ENCODE measurements around the gene GABRB2.
"Not testable (repeated sequence)": the region's sequence is repeated elsewhere in the genome, so short reads cannot be mapped to it uniquely, and the experiment has no call there.

Gene GABRB2

DNA sequence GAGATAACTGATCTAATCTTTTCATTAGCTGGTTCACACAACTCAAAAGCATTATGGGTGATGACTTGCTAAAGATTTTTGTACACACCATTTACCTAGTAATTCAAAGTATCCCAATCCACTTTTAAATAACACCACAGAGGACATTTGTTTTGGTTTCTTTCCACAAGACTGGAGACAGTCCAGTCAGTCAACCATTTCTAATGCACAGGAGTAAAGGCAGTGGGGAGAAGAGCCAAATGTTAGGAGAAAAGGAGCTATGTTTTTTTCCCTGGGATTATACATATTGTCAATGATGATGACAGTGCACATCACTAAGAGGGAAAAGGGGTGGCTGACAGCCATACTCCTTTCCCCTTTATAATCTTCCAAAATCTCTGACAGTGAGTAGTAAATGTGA is 240.9 kb downstream of the GABRB2 start:
- no peak for DNase-seq (ENCODE audit: low read depth in 1 of 2, low spot score in 1 of 2)

- DNase-seq (ENCODE audit: low read depth in 1 of 2, low spot score in 1 of 2): no peak
These were observed 244.0 kb downstream of the GABRB2 start for GRCh38 chr5:161302559-161302958.

DNA sequence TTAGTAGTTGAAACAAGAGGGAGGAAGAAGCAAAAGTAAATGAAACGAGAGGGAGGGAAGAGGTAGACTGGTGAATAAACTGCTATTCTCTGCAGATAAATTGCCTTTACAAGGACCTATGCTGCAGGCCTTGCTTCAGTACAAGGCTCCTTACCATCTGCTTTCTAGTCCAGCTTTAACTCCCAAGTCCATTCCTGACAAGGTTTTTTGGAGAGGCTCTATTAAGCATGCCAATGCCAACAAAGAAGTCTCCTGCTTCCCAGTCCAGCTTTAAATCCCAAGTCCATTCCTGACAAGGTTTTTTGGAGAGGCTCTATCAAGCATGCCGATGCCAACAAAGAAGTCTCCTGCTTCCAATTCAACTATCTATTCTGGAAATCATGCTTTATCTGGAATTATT is 244.9 kb downstream of the GABRB2 start:
- DNase-seq (ENCODE audit: low read depth in 1 of 2, low spot score in 1 of 2): no peak

DNA sequence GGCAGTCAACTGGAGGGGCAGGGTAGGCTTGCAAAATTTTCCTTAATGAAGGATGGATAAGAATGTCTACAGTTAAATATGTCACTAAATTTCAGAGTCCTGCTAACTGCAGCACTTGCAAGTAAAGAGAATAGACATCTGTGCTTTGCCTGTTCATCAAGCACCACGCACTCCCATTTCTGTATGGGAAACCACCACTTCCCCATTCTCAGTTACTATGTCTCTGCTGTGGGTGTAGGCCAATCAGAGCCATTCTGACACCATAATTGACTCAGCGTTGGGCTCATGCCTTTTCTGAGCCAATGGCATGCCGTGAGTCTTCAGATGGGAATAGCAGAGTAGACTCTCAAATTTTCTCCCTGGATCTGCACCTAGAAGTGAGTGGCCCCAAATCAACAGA is 247.5 kb downstream of the GABRB2 start:
- no peak for DNase-seq (ENCODE audit: low read depth in 1 of 2, low spot score in 1 of 2)

DNA sequence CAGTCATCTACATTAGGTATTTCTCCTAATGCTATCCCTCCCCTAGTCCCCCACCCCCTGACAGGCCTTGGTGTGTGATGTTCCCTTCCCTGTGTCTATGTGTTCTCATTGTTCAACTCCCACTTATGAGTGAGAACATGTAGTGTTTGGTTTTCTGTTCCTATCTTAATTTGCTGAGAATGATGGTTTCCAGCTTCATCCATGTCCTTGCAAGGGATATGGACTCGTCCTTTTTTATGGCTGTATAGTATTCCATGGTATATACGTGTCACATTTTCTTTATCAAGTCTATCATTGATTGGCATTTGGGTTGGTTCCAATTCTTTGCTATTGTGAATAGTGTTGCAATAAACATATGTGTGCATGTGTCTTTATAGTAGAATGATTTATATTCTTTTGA is 249.1 kb downstream of the GABRB2 start:
- not testable (repeated sequence) for DNase-seq (ENCODE audit: low read depth in 1 of 2, low spot score in 1 of 2)

- no peak for DNase-seq (ENCODE audit: low read depth in 1 of 2, low spot score in 1 of 2)
These were observed 250.7 kb downstream of the GABRB2 start for GRCh38 chr5:161295721-161296250.

DNA sequence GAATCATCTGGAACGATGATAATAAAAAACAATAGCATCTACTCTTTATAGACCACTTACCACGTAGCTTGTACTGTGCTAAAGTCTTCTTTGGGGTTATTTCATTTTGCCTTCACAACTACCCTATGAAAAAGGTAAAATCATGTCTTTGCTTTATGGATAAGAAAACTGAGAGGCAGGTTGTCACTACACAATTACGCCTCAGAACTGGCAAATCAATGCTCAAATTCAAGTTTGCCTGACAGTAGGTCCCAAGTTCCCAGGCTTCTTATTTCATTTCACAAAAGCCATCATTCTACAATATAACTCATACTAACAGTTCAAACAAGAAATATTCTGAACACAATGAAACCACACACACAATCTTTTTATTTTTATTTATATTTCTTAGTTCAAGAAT is 258.5 kb downstream of the GABRB2 start:
- no peak for DNase-seq (ENCODE audit: low read depth in 1 of 2, low spot score in 1 of 2)

- no peak for DNase-seq (ENCODE audit: low read depth in 1 of 2, low spot score in 1 of 2)
These were observed 259.1 kb downstream of the GABRB2 start for GRCh38 chr5:161287436-161287835.

DNA sequence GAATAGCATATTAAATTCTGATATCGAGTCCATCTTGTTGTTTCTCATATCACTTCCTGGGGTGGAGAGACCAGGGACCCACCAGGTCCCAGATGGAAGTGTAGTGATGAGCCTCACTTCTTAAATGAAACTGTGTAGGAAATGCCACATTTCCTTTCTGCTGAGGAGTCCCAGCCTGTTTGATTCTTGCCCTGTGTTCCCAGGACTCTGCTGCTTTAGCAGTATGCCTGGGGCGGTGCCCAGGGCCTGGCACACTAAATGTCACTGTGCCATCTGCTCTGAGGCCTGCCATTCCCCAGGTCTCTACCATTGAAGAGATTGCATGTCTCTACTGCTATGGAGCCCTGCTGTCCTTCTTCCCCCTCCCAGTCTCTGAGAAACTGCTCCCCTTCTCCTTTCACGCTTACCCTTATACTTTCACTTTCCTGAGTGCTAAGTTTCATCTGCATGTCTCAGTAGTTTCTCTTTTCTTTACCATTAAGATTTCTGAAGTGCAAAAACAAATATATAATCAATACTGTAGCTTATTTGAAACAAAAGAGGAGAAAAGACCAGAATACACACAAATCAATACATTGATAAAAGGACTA is 260.4 kb downstream of the GABRB2 start:
- no peak for DNase-seq (ENCODE audit: low read depth in 1 of 2, low spot score in 1 of 2)

DNA sequence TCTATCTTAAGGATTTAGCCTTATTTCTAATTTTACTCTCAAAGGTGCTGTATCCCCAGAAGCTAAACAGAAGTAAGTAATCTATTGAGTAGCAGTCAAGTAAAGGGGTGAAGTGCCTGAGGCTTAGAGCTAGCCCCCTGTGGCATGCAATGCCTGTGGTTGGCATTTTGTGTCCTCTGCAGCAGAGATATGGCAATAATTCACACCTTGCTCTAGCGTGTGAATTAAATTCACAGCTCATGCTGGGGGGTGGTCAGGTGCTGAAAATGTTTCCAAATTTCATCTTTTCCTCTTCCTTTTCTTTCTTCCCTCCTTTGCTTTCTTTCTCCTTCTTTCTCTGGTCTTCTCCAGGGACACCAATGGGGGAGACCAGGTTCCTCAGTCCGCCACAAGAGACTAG is 262.1 kb downstream of the GABRB2 start:
- DNase-seq (ENCODE audit: low read depth in 1 of 2, low spot score in 1 of 2): no peak

- DNase-seq (ENCODE audit: low read depth in 1 of 2, low spot score in 1 of 2): no peak
These were observed 263.2 kb downstream of the GABRB2 start for GRCh38 chr5:161283296-161283695.

DNA sequence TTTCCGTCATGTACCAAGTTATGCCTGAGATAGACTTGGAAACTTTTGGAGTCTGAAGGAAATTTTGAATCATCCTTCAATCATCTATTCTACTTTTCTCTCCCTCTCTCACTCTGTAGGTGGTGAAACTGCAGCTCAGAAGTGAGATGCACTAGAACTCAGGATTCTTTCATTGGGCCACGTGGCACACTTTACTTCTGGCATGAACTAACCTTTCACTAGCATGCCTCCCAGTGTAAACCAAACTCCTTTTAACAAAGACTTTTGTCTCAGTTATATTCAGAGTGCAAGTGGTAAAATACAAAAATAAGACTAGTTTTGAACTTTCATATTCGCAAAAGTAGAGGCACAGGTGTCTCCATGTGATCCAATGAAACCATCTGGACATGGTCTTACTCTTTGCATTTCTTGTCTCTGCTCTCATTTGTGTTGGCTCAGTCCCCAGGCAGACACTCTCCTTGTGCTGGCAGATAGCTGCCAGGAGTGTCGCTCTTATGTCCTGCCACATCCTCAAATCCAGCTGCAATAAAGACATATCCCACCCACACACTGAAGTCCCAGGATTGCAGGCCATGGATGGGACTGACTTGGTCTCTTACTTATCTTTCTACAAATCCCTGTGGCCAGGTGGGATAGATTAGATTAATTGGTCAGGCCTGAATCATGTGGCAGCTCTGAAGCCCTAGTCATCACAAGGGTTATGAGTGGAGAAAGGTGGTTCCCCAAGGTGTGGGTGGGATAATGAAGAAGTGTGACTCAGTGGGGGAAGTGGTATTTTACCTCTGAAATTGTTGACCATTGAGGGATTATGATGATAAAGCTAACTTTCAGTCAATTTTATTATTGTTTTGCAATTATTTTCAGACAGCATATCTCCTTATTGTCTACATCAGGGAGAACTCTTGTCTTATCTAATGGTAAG is 267.5 kb downstream of the GABRB2 start:
- no peak for DNase-seq (ENCODE audit: low read depth in 1 of 2, low spot score in 1 of 2)

GRCh38 chr5:161277011-161277410 is 269.5 kb downstream of the GABRB2 start:
- DNase-seq (ENCODE audit: low read depth in 1 of 2, low spot score in 1 of 2): no peak

DNA sequence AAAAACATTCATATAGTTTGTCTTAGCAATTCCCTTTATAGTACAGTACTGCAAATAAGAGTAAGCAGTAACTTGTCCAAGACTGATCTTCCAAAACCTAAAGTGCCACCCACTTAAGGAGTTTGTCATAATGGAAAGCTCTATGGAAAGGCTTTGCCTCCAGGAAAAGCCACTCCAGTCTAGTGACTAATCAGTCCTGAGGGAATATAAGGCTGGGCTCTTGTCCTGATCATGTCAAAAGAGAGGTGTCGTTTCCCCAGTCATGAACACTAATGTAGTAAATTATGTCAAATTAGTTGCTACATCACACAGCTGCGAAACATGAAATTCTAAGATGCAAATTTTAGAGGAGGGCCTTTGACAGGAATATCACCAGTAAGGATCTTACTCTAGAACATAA is 271.6 kb downstream of the GABRB2 start:
- DNase-seq (ENCODE audit: low read depth in 1 of 2, low spot score in 1 of 2): no peak

DNA sequence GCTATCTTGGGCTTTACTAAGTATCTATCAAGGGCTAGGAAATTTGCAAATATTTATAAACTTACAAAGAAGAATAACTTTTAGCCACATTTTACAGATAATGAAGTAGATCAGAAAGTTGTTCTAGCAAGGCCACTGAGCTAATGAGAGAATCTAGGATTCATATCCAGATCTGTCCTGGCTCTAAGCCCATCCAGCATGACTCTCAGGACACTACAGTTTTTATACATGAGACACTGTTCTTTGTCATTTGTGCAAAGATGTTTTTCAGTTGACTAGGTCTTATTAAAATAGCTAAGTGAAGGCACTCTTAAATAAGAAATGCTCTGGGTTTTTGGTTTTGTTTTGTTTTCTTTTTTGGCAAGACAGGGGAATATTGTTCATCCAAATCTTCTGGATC is 273.1 kb downstream of the GABRB2 start:
- DNase-seq (ENCODE audit: low read depth in 1 of 2, low spot score in 1 of 2): no peak

DNA sequence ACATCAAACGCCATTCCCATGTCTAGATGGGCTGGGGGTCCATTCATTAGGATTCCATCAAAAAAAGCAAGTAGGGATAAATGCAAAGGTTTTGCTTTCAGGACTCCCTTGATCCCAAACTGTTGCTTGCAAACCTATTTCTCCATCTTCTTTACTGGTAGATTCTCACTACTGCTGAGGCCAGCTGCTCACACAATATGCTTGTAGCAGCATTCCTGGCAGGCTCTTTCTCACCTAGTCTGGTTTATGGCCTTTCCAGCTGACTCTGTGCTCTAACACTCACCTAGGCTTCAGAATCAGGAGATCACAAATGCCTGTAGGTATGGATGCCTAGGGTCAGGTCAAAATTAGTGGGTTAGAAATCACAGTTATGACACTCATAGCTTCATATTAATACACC is 274.7 kb downstream of the GABRB2 start:
- no peak for DNase-seq (ENCODE audit: low read depth in 1 of 2, low spot score in 1 of 2)

GRCh38 chr5:161269125-161269524 is 277.4 kb downstream of the GABRB2 start:
- no peak for DNase-seq (ENCODE audit: low read depth in 1 of 2, low spot score in 1 of 2)

GRCh38 chr5:161266954-161267353 is 279.6 kb downstream of the GABRB2 start:
- no peak for DNase-seq (ENCODE audit: low read depth in 1 of 2, low spot score in 1 of 2)

GRCh38 chr5:161265006-161265405 is 281.5 kb downstream of the GABRB2 start:
- no peak for DNase-seq (ENCODE audit: low read depth in 1 of 2, low spot score in 1 of 2)

GRCh38 chr5:161263191-161263590 is 283.3 kb downstream of the GABRB2 start:
- DNase-seq (ENCODE audit: low read depth in 1 of 2, low spot score in 1 of 2): no peak

DNA sequence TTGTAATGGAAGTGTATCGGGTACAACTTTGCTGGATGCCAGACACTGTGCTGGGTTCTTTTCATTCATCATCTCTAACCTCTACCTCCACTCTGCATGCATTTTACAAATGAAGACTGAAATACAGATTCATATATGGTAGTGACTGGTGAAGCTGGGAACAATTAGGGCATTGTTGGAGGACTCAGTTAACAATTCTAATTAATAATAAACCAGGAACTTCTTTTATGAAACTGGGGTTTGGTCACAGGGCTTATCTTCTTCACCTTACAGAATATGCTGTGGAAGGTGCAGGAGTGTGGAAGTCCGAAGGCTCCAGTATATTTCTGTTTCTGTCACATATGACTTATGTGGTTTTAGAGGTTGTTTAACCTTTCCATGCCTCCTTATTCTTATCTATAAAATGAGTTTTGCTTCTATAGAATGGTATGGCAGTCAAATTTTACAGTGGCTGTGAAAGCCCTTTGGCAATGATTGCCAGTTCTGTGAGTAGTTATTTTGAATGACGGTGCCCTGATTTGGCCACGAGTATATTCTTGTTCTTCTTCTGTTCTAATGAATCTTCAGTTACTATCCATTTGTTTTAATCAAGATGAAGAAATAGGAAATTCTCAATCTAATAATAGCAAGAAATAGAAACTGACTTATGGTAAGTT is 284.7 kb downstream of the GABRB2 start:
- no peak for DNase-seq (ENCODE audit: low read depth in 1 of 2, low spot score in 1 of 2)

DNA sequence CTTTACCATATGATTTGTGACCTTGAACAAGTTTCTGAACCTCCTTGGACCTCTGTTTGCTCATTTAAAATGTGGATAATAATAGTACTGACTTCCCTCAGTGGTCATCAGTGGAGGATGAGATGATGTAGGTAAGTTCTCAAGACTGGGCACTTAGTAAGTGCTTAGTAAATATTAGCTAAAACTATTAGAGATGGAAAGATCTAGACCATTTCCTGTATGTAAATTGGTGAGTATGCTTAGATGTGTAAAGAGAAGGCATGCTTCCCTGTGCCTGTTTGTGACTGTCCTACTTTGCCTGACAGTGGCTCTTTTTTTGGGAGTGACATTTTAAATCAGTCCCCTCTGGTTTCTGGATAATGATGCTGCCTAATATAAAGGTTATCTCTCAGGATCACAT is 288.1 kb downstream of the GABRB2 start:
- DNase-seq (ENCODE audit: low read depth in 1 of 2, low spot score in 1 of 2): no peak
